T-cell (primary cell): ENCODE measurements around the gene COL6A5. TPM values are rescaled to one million over a fixed set of nuclear protein-coding genes. Genes with fewer than 3 reads are reported as not detected.

Source experiments
- ATAC-seq, 4 experiments: fragments of 200-7000 bp in 3 of 4; fragments of 150-1000 bp in 1 of 4; cut with Tn5 transposase; replicated peaks in 1 of 4; 1 replicate in 3 of 4; 2 replicates in 1 of 4; pipeline ENCODE4 v1.10.0; 2021; ENCODE audit warnings: moderate library complexity in 3 of 4, mild to moderate bottlenecking in 2 of 4, moderate number of reproducible peaks in 1 of 4
- CTCF ChIA-PET, 2 donors: fragments of 300-600 bp; sonication (Branson Sonifier 250); formaldehyde crosslinking; loops; one replicate each; lab custom pipeline; 2022; ENCODE audit warnings: antibody characterized with exemption in 2 of 2; lab: Charles Lee
- POLR2A ChIA-PET, 2 donors: fragments of 300-600 bp; sonication (Branson Sonifier 250); formaldehyde crosslinking; loops; one replicate each; lab custom pipeline; 2022; ENCODE audit warnings: antibody characterized with exemption in 2 of 2; lab: Charles Lee
- DNase-seq, 35 experiments: peaks; one replicate each; pipeline versions ENCODE4 v3.0.0 to v3.0.0-alpha.2; 2013 to 2023
- H3K27ac ChIP-seq: one replicate; pipeline ENCODE4 v1.5.1; 2013; ENCODE audit warnings: low read length
- H3K27me3 ChIP-seq, 2 experiments: replicated peaks in 1 of 2; 1 replicate in 1 of 2; 2 replicates in 1 of 2; pipeline versions ENCODE4 v1.6.1 to v1.7.0; 2013; ENCODE audit warnings: low read length in 1 of 2, mixed read lengths in 1 of 2; ENCODE audit not compliant: control insufficient read depth in 2 of 2, insufficient read depth in 2 of 2; ENCODE audit errors: extremely low read depth in 1 of 2
- H3K36me3 ChIP-seq, 2 donors: 1 replicate in 1 of 2; 2 replicates in 1 of 2; pipeline versions ENCODE4 v1.6.1 to v1.7.0; 2013; ENCODE audit warnings: low read length in 1 of 2; ENCODE audit not compliant: control insufficient read depth in 2 of 2, insufficient read depth in 1 of 2; ENCODE audit errors: extremely low read depth in 1 of 2
- H3K4me1 ChIP-seq, 2 experiments: 1 replicate in 1 of 2; 2 replicates in 1 of 2; pipeline versions ENCODE4 v1.6.1 to v1.7.0; 2013; ENCODE audit warnings: low read length in 2 of 2, mixed read lengths in 1 of 2; ENCODE audit not compliant: insufficient read depth in 2 of 2, control insufficient read depth in 1 of 2; ENCODE audit errors: extremely low read depth in 1 of 2
- H3K4me3 ChIP-seq, 2 donors: 1 replicate in 1 of 2; 2 replicates in 1 of 2; pipeline versions ENCODE4 v1.5.1 to v1.7.0; 2013; ENCODE audit warnings: mild to moderate bottlenecking in 2 of 2, low read length in 1 of 2, moderate library complexity in 1 of 2; ENCODE audit not compliant: control insufficient read depth in 1 of 2; ENCODE audit errors: extremely low read depth in 1 of 2
- H3K9me3 ChIP-seq: 2 replicates; pipeline ENCODE4 v1.7.0; 2013
- H3K27ac Mint-ChIP-seq, 2 donors: one replicate each; pipeline ENCODE4 v1.8.0; 2020 to 2021; ENCODE audit warnings: mild to moderate bottlenecking in 2 of 2, mixed read lengths in 2 of 2
- H3K27me3 Mint-ChIP-seq, 2 donors: one replicate each; pipeline ENCODE4 v1.8.0; 2021 to 2022; ENCODE audit warnings: mixed read lengths in 2 of 2
- H3K36me3 Mint-ChIP-seq: one replicate; pipeline ENCODE4 v1.8.0; 2021; ENCODE audit warnings: mixed read lengths
- H3K4me1 Mint-ChIP-seq, 3 donors: one replicate each; pipeline ENCODE4 v1.8.0; 2020 to 2022; ENCODE audit warnings: mixed read lengths in 3 of 3, mild to moderate bottlenecking in 1 of 3
- H3K4me3 Mint-ChIP-seq, 3 donors: one replicate each; pipeline ENCODE4 v1.8.0; 2020 to 2022; ENCODE audit warnings: mild to moderate bottlenecking in 3 of 3, mixed read lengths in 3 of 3, moderate library complexity in 3 of 3
- H3K9me3 Mint-ChIP-seq, 3 donors: one replicate each; pipeline ENCODE4 v1.8.0; 2020 to 2022; ENCODE audit warnings: mixed read lengths in 3 of 3
- WGBS: methylation state at CpG from one replicate; pipeline ENCODE4 v1.1.5; 2013; ENCODE audit warnings: missing lambda C conversion rate; ENCODE audit not compliant: insufficient coverage; 5-methylcytosine and 5-hydroxymethylcytosine counted together
- total RNA-seq, 35 experiments: library from RNA in 6 of 35; stranded (reverse) in 6 of 35; fragments of 120-200 nt in 1 of 35; gene quantifications; one replicate each; pipeline versions ENCODE4 v1.2.1 to v1.2.4 and lab custom pipeline; 2013 to 2026

The COL6A5 gene
- total RNA-seq, 5 donors from 2014 or later (not counting 1 experiment from before 2014, with no cell fraction given): not detected

GRCh38 chr3:130380398-130380797 lies 34.9 kb downstream of the COL6A5 start:
- no peak overlapping the region for H3K4me3 ChIP-seq
- no peak for DNase-seq
- no peak for ATAC-seq
- no peaks in the 10 kb centered on the region for H3K9me3 ChIP-seq
- no peak overlapping the region for H3K27ac Mint-ChIP-seq
- peaks cover 0 to 5% of the 10 kb centered on the region in 2 experiments for H3K27me3 ChIP-seq
- ChIA-PET CTCF (interaction anchor here in 1 of 2 donors (0.6 kb wide), 1 partner anchor 157 kb away, joined by 3 read pairs; no protein-coding TSS in a partner anchor), POLR2A (no interaction called here)
- no peaks in the 10 kb centered on the region for H3K4me1 Mint-ChIP-seq
- H3K36me3 Mint-ChIP-seq: no peaks in the 10 kb centered on the region
- no peaks in the 10 kb centered on the region for H3K4me1 ChIP-seq
- H3K27me3 Mint-ChIP-seq: peaks cover 3 to 24% of the 10 kb centered on the region in 2 donors
- H3K36me3 ChIP-seq: no peaks in the 10 kb centered on the region
- H3K27ac ChIP-seq: no peak overlapping the region
- H3K9me3 Mint-ChIP-seq: peaks cover 0 to 4% (median 0%) of the 10 kb centered on the region in 3 donors
- no peak overlapping the region for H3K4me3 Mint-ChIP-seq

GRCh38 chr3:130383424-130383823 lies 38.0 kb downstream of the COL6A5 start:
- Histone ChIP-seq H3K36me3 (no peaks in the 10 kb centered on the region), H3K9me3 (no peaks in the 10 kb centered on the region), H3K27me3 (no peaks in the 10 kb centered on the region), H3K27ac (no peak overlapping the region), H3K4me1 (no peaks in the 10 kb centered on the region), H3K4me3 (no peak overlapping the region)
- ChIA-PET CTCF (no interaction called here), POLR2A (no interaction called here)
- Mint-ChIP-seq H3K27me3 (peaks cover 3 to 19% of the 10 kb centered on the region in 2 donors), H3K27ac (no peak overlapping the region), H3K36me3 (no peaks in the 10 kb centered on the region), H3K4me1 (no peaks in the 10 kb centered on the region), H3K9me3 (no peaks in the 10 kb centered on the region), H3K4me3 (no peak overlapping the region)
- WGBS: no CpG with 5 or more reads among the region's 3 CpGs
- ATAC-seq (no peak), DNase-seq (no peak)

GRCh38 chr3:130384476-130385025 lies 39.1 kb downstream of the COL6A5 start:
- WGBS: no CpG with 5 or more reads among the region's 3 CpGs
- no peak overlapping the region for H3K4me3 ChIP-seq
- H3K4me1 ChIP-seq: no peaks in the 10 kb centered on the region
- no peak for ATAC-seq
- no peaks in the 10 kb centered on the region for H3K36me3 Mint-ChIP-seq
- H3K36me3 ChIP-seq: no peaks in the 10 kb centered on the region
- H3K4me3 Mint-ChIP-seq: no peak overlapping the region
- no peaks in the 10 kb centered on the region for H3K27me3 ChIP-seq
- DNase-seq: no peak
- ChIA-PET POLR2A (no interaction called here), CTCF (no interaction called here)
- H3K4me1 Mint-ChIP-seq: no peaks in the 10 kb centered on the region
- H3K27ac ChIP-seq: no peak overlapping the region
- H3K27ac Mint-ChIP-seq: no peak overlapping the region
- H3K27me3 Mint-ChIP-seq: peaks cover 3 to 16% of the 10 kb centered on the region in 2 donors
- no peaks in the 10 kb centered on the region for H3K9me3 ChIP-seq
- H3K9me3 Mint-ChIP-seq: no peaks in the 10 kb centered on the region

- DNase-seq: no peak
- ATAC-seq: no peak
- H3K36me3 ChIP-seq: no peaks in the 10 kb centered on the region
- H3K9me3 ChIP-seq: no peaks in the 10 kb centered on the region
- Mint-ChIP-seq H3K27me3 (peaks cover 6 to 12% of the 10 kb centered on the region in 2 donors), H3K36me3 (no peaks in the 10 kb centered on the region), H3K4me1 (no peaks in the 10 kb centered on the region), H3K9me3 (no peaks in the 10 kb centered on the region), H3K27ac (no peak overlapping the region), H3K4me3 (no peak overlapping the region)
- POLR2A ChIA-PET: no interaction called here
- H3K4me1 ChIP-seq: no peaks in the 10 kb centered on the region
- CTCF ChIA-PET: no interaction called here
- no peak overlapping the region for H3K4me3 ChIP-seq
- 38% methylated on average over 2 of the region's 2 CpGs for WGBS
- no peak overlapping the region for H3K27ac ChIP-seq
- no peaks in the 10 kb centered on the region for H3K27me3 ChIP-seq
Observed at GRCh38 chr3:130386604-130387263, 41.3 kb downstream of the COL6A5 start.

- ChIA-PET POLR2A (interaction anchor here in 1 of 2 donors (0.6 kb wide), 1 partner anchor 737 kb away, joined by 3 read pairs; no protein-coding TSS in a partner anchor), CTCF (no interaction called here)
- Histone ChIP-seq H3K27me3 (no peaks in the 10 kb centered on the region), H3K4me3 (no peak overlapping the region), H3K27ac (no peak overlapping the region), H3K9me3 (no peaks in the 10 kb centered on the region), H3K4me1 (no peaks in the 10 kb centered on the region), H3K36me3 (no peaks in the 10 kb centered on the region)
- Mint-ChIP-seq H3K4me3 (no peak overlapping the region), H3K27me3 (peaks cover 5 to 6% of the 10 kb centered on the region in 2 donors), H3K36me3 (no peaks in the 10 kb centered on the region), H3K4me1 (no peaks in the 10 kb centered on the region), H3K27ac (no peak overlapping the region), H3K9me3 (no peaks in the 10 kb centered on the region)
- no CpG with 5 or more reads among the region's 1 CpG for WGBS
- DNase-seq (no peak), ATAC-seq (no peak)
Observed at GRCh38 chr3:130389743-130390478, 44.4 kb downstream of the COL6A5 start.

- H3K36me3 Mint-ChIP-seq: no peaks in the 10 kb centered on the region
- no peak overlapping the region for H3K27ac Mint-ChIP-seq
- H3K27ac ChIP-seq: no peak overlapping the region
- H3K9me3 Mint-ChIP-seq: no peaks in the 10 kb centered on the region
- H3K4me1 ChIP-seq: no peaks in the 10 kb centered on the region
- no peak for DNase-seq
- H3K27me3 Mint-ChIP-seq: peaks cover 4 to 8% of the 10 kb centered on the region in 2 donors
- H3K4me3 ChIP-seq: no peak overlapping the region
- ATAC-seq: no peak
- no peaks in the 10 kb centered on the region for H3K36me3 ChIP-seq
- no CpG with 5 or more reads among the region's 2 CpGs for WGBS
- CTCF ChIA-PET: no interaction called here
- no peaks in the 10 kb centered on the region for H3K9me3 ChIP-seq
- POLR2A ChIA-PET: no interaction called here
- H3K4me1 Mint-ChIP-seq: no peaks in the 10 kb centered on the region
- no peak overlapping the region for H3K4me3 Mint-ChIP-seq
- H3K27me3 ChIP-seq: no peaks in the 10 kb centered on the region
Observed at GRCh38 chr3:130392266-130392665, 46.8 kb downstream of the COL6A5 start.
